GM18867 (cell line): ENCODE results near the gene LRWD1.
"Not testable (repeated sequence)": the region's sequence is repeated elsewhere in the genome, so short reads cannot be mapped to it uniquely, and the experiment has no call there.

Experiments
- ATAC-seq: cut with Tn5 transposase; IDR thresholded peaks from one replicate; pipeline ENCODE4 v1.9.1; 2021; ENCODE audit warnings: mild to moderate bottlenecking, moderate library complexity; ENCODE audit not compliant: unreplicated experiment

Gene LRWD1

DNA sequence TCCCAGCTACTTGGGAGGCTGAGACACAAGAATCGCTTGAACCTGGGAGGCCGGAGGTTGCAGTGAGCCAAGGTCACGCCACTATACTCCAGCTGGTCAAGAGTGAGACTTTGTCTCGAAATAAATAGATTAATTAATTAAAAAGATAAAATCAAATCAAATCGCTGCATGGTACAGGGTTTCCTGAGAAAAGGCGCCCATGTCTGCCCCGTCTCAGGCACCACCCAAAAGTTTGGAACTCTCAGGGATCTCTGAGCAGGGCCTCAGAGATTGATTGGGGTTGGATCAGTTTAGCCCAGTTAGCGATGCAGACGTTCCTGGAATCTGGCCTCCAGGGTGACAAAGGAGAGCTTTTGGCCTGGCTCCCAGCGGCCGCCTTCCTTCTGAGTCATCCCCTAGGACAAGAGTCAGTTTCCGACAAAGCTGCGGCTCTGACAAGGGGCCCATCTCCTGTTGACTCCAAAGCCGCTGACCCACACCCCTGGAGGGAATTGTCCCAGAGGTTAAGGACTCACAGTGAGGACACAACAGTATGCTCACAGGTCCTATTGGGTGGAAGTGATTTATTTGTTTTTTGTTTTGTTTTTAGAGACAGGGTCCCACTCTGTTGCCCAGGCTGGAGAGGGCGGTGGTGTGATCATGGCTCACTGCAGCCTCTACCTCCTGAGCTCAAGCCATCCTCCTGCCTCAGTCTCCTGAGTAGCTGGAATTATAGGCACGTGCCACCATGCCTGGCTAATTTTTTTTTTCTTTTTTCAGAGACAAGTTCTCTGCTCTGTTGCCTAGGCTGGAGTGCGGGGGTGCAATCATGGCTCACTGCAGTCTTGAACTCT, 24.6 kb upstream of the LRWD1 start:
- ATAC-seq = no peak

DNA sequence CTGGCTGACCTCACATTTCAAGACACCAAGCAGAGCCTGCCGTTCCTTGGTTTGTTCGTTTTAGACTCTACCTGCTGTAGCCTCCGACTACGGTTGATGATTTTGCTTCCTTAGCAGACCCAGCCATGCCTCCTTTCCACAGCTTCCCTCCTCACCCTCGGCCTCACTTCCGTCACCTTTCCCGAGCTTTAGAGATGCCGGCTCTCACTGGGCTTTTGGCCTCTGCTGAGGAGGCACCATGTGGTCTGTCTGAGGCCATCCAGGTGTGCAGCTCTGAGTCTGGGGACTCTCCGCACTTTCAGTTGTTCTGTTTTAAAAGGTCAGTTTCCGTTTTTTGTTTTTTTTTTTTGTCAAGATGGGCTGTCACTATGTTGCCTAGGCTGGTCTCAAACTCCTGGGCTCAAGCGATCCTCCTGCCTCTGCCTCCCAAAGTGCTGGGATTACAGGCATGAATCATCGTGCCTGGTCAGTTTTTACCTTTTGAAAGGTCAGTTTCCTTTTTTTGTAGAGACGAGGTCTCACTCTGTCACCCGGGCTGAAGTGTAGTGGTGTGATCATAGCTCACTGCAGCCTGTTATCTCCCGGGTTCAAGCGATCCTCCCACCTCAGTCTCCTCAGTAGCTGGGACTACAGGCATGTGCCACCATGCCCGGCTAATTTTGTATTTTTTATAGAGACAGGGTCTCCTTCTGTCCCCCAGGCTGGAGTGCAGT, 19.7 kb upstream of the LRWD1 start:
- ATAC-seq = peak; percentile 51

DNA sequence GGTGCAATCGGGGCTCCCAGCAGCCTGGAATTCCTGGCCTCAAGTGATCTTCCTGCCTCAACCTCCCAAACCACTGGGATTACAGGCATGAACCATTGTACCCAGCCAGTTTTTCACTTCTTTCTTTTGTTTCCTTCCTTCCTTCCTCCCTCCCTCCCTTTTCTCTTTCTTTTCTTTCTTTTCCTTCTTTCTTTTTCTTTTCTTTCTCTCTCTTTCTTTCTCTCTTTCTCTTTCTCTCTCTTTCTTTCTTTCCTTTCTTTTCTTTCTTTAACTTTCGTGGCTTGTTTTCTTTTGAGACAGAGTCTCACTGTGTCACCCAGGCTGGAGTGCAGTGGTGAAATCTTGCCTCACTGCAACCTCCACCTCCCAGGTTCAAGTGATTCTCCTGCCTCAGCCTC, 19.1 kb upstream of the LRWD1 start:
- ATAC-seq = no peak

DNA sequence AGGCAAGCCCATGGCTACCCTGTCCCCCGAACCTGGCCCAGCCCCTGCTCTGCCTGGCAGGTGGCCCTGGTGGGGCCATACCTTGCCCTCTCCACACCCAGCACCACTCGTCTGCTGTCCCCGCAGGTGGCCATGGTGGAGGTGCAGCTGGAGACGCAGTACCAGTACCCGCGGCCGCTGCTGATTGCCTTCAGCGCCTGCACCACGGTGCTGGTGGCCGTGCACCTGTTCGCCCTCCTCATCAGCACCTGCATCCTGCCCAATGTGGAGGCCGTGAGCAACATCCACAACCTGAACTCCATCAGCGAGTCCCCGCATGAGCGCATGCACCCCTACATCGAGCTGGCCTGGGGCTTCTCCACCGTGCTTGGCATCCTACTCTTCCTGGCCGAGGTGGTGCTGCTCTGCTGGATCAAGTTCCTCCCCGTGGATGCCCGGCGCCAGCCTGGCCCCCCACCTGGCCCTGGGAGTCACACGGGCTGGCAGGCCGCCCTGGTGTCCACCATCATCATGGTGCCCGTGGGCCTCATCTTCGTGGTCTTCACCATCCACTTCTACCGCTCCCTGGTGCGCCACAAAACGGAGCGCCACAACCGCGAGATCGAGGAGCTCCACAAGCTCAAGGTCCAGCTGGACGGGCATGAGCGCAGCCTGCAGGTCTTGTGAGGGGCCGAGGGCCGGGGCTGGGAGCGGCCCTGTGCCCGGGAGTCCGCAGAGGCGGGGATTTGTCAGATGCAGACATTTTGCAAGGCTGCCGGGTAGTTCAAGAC, 18.2 kb upstream of the LRWD1 start:
- no peak for ATAC-seq

DNA sequence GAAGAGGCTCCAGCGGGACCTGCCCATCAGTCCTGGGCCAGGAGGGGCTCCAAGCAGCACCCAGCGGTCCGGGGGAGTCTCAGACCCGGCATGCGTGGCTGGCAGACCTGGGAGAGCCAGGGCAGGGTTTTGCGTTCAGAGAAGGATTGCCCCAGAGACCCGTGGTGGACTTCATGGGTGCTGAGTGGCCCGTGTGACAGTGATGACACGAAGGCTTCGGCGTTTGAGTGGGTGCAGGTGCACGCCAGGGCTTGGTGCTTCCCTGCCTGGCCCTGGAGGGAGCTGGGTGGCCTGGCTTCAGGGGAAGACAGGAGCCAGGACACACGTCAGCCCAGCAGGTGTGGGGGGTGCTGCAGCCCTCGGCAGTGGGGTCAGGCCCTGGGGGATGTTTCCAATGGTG, 17.5 kb upstream of the LRWD1 start:
- no peak for ATAC-seq

DNA sequence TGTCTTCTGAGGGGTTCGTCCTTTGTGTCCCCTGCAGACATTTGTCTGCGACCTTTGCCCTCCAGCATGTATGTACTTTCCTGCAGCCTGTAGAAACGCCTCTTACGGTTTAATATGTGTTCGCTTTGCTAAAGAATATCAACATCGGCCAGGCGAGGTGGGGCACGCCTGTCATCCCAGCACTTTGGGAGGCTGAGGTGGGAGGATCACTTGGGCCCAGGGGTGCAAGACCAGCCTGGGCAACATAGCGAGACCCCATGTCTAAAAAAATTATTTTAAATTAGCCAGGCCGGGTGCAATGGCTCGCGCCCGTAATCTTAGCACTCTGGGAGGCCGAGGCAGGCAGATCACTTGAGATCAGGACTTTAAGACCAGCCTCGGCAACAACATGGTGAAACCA, 15.6 kb upstream of the LRWD1 start:
- ATAC-seq = no peak

DNA sequence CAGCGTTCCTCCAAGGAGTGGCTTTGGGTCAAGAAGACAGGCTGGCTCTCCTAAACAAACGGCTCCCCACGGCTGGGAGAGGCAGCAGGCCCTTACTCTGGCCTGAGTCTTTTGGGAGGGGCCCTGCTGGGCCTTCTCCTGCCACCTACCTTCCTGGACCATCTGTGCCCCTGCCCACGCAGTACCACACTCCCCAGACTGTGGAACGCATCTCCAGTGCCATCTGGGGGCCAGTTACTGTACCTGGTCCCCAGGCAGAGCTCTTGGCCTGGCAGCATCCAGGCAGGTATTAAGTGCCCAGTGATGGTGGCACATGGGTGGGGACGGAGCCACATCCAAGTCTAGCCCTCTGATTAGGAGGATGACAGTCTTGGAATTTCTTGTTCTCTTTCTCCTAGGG, 14.5 kb upstream of the LRWD1 start:
- ATAC-seq = no peak

DNA sequence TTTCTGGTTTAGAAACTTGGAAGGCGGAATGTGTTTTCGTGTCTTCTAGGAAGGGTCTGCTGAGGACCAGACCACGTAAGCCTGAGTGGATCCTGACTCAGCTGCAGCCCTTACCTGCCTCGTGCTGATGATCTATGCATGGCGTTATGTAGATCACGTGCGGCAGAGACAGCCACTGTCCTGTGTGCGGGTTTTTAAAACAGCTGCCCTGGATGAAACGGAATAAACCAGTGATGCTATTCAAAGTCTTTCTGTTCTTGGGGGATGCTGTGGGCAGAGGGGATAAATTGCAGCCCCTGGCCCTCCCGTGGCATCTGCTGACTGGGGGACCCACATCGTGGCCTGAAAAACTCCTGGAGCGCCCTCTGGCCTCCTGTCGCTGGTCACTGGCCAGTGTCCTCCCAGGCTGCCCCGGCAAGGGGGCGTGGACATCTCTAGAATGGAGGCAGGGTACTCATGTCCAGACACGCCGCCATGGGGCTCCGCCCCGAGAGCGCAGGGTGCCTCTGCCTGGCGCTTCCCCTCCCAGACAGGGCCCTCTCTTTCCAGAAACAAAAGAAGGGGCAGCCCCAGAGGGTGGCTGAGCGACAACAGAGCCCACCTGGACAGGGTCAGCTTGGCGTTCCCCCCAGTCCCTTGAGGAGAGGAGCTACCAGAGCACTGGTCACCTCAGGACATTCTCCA, 13.3 kb upstream of the LRWD1 start:
- no peak for ATAC-seq

DNA sequence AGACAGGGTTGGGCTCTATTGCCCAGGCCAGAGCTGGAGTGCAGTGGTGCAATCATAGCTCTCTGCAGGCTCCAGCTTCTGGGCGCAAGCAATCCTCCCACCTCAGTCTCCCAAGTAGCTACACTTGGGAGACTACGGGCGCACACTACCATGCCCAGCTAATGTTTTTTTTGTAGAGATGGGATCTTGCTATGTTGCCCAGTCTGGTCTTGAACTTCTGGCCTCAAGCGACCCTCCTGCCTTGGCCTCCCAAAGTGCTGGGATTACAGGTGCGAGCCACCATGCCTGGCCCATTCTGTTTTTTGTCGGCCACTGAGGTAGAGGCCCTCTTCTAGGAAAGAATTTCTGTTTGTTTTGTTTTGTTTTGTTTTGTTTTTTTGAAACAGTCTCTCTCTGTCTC, 12.3 kb upstream of the LRWD1 start:
- no peak for ATAC-seq

DNA sequence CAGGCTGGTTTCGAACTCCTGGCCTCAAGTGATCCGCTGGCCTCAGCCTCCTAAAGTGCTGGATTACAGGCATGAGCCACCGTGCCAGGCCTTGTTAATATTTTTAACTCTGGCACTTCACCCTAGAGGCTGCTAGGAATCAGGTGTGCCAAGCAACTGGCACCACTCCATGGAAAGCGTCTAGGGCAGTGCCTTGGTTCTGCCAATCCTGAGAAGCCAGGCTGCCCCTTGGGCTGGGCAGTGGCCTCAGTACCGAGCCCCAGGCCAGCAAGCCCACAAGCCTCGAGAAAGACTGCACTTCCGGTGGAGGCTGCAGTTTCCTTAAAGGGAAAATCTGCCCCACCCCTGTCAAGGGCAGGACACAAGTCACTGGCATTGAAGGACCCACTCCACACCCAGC, 11.5 kb upstream of the LRWD1 start:
- no peak for ATAC-seq

DNA sequence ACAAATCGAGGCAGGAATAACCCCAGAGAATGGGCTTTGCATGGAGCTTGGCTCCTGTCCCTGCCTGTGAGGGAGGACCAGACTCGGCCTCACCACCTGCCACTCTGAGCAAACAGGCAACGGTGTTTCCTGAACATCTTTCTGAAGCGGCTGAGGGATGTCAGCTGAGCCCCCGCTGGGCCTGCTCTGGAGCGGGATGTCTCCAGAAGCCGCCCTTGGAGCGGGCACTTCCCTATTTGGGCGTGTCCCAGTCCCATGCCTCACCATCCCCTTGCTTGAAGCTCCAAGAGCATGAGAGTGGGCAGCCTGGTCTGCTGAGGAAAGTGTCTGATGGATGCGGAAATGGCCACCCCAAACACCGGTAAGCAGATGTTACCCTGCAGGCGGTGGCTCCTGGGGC, 10.3 kb upstream of the LRWD1 start:
- ATAC-seq = no peak

DNA sequence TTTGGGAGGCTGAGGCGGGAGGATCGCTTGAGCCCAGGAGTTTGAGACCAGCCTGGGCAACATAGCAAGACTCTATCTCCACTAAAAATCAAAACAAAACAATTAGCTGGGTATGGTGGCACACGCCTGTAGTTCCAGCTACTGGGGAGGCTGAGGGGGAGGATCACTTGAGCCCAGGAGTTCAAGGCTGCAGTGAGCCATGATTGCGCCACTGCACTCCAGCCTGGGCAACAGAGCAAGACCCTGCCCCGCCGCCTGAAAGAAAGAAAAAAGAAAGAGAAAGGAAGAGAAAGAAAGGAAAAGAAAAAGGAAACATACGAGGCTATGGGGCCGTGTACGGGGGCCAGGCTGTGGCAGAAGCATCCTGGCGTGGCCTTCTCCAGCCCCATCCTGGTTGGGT, 9.9 kb upstream of the LRWD1 start:
- ATAC-seq = not testable (repeated sequence)

DNA sequence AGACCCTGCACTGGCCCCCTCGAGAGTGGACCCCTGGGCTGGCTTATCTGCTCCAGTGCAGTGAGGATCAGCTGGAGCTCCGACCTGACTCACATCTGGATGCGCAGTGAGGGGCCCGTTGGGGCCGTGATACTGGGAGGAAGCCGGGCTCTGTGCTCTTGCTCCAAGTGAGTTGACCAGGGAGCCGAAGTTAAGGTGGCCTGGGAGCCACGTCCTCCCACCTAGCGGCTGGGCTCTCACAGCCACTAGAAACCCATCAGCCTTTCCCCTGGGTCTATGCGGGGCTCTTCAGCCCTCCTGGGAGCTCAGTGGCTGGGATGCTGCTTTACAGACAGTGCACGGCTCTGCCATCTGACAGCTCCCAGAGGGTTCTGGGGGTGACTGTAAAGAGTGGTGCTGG, 9.2 kb upstream of the LRWD1 start:
- ATAC-seq = no peak

DNA sequence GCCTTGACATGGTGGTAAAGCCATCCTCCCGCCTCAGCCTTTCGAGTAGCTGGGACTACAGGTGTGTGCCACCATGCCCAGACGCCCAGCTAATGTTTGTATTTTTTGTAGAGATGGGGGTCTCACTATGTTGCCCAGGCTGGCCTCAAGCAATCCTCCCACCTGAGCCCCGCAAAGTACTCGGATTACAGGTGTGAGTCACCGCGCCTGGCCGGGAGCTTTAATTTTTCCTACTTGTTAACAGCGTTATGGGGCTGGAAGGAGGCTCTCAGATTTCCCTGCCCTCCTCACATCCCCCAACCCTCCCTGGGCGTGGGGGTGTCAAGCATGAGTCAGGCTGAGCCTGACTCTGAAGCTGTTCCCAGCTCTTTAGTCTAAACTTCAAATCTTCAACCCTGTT, 8.5 kb upstream of the LRWD1 start:
- no peak for ATAC-seq

DNA sequence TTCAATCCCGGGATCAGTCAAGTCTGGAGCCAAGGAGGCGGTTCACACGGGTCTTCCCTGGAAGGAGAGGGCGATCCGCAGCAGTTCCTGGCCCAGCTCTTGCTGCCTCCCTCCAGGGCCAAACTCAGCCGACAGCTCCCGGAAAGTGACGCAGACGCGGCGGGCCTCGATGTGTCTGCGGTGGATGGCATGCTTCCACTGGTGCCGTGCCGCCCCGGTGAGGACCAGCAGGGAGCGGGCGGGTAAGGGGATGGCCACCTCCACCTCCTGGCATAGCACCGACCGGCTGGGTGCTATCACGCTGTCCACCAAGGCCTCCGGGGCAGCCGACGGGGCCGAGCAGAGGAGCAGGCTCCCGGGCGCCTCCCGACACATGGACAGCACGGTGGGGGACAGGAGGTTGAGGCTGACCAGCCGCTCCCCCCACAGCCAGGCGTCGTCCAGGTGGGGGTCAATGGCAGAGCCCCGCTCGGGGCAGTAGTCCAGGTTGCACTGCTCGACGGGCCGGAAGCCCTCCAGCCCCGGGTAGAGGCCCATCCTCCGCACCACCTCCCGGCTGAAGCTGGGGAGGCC, 7.3 kb upstream of the LRWD1 start:
- ATAC-seq = no peak

DNA sequence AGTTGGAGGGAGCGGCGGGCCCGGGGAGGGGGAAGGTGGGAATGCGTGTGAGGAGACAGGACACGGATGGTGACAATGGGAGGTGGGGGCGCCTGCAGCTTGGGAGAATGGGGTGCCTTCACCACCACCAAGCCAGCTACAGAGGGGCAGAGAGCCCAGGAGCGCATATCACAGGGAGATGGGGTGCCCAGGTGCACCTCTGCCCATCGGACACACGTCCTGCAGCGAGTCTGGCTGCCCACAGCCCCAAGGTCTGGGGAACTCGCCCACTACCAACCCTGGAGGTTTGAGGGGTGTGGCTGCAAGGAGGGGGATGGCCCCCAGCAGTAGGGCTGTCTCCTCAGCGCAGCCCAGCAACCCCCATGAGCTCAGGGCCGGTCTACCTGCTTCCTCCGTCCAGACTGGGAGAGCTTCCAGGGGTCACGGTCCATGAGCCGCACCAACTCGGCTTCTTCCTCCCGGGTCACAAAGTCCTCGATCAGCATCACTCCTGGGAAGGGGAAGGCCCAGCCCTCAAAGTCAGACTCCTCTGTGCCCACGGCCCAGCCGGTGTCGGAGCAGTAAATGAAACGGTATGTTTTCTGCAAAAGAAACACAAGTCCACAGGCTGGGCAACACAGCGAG, 5.5 kb upstream of the LRWD1 start:
- ATAC-seq = no peak

DNA sequence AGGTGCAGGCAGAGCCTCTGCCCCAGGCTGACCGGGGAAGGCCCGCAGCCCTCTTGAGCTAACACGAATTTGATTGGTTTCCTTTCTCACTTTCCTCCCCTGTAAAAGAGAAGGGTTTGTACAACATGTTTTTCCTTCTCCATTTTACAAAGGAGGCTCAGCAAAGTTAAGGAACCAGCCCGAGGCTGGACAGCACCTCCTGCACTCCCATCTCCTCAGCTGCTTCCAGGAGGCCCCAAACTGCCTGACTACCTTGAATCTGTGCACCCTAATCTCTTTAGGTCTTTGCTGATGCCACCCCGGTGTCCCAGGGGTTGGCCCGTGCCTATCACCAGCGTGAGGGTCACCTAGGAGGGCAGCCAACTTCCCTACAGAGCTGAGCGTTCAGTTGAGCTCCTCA, 4.3 kb upstream of the LRWD1 start:
- ATAC-seq = no peak

DNA sequence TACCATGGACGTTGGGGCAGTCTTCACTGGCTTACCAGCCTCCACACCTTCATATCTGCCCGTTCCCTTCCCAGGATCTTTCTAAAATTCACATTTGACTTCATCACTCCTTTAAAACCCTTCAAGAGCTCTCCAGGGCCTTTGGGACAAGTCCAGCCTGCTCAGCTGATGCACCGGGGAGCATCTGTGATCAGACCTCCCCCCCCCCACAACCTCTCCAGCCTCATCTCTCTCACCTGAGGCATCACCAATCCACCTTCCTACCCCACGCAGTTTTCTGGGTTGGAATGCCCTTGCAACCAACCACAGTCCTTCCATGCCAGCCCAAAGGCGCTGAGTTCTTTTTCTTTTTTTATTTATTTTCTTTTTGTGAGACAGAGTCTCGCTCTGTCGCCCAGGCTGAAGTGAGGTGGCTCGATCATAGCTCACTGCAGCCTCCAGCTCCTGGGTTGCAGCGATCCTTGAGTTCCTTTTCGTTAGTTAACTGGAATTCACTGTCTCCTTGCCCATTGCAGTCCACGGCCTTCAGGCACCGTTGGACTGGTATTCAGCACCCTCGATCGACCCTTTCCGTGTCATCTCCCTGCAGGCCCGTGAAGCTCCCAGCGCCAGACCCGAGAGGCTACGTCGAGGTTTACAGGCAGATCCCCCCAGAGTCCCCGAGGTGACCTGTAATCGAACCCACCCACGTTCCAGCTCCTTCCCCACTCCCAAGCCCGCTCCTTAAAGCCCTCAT, 775 bp upstream of the LRWD1 start:
- no peak for ATAC-seq

DNA sequence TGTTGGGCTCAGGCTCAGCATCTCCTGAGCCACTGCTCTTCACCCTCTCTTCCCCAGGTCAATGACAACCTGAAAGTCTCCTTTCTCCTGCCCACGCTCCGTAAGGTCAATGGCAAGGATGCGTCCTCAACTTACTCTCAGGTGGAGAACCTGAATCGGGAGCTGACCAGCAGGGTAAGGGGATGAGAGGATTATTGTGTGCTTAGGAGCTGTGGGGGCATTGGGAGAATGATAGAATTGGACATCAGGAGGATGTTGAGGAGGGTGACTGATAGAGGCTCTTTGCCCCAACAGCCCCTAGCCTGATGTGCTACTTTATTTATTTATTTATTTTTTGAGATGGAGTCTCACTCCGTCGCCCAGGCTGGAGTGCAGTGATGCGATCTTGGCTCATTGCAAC, 1.3 kb downstream of the LRWD1 start:
- ATAC-seq = no peak
